HG02884 (cell line): ENCODE results near the gene NHERF2.

Experiments
- ATAC-seq: cut with Tn5 transposase; IDR thresholded peaks from one replicate; pipeline ENCODE4 v1.9.1; 2021; ENCODE audit warnings: mild to moderate bottlenecking, moderate library complexity; ENCODE audit not compliant: unreplicated experiment

The NHERF2 gene

GRCh38 chr16:2078691-2079090 lies 52.0 kb downstream of the NHERF2 start:
- no peak for ATAC-seq

- ATAC-seq = no peak
Observed at GRCh38 chr16:2079311-2079800, 52.7 kb downstream of the NHERF2 start.

DNA sequence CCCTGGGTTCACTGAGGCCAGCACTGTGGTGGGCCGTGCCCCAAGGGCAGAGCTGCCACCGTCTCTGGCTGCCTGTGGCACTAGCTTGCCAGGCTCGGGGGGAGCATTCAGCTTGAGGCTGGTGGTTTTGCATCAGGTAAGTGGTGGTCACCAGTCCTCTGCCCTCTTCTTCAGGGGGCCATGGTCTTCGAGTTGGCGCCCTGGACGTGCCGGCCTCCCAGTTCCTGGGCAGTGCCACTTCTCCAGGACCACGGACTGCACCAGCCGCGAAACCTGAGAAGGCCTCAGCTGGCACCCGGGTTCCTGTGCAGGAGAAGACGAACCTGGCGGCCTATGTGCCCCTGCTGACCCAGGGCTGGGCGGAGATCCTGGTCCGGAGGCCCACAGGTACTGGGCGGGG lies 53.3 kb downstream of the NHERF2 start:
- ATAC-seq = no peak

DNA sequence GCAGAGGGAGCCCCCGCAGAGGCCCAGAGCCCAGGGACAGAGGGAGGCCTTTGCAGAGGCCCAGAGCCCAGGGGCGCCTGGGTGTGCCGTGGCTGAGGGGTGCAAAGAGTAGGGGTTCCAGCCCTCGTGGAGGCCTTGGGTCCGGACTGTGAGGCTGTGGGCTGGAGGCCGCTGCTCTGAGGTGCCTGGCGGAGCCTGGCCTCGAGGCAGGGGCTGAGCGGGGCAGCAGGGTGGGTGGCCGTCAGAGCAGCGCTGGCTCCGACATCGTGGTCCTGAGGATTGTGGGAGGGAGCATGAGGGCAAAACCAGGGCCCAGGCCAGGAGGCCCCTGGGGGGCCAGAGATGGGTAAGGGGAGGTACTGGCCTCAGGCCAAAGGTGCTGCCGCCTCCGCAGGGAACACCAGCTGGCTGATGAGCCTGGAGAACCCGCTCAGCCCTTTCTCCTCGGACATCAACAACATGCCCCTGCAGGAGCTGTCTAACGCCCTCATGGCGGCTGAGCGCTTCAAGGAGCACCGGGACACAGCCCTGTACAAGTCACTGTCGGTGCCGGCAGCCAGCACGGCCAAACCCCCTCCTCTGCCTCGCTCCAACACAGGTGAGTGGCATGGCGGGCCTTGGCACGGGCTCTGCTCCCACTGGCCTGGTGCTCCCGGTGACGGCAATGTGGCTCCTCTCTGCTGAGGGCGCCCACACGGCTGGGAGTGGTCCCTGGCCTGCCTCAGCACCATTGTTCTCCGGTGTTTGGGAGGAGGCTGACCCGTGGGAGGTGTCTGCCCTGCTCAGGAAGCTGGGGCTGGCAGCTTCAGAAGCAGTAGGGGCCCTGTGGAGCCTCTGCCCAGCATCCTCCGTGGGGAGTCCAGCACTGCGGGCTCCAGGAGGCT lies 54.7 kb downstream of the NHERF2 start:
- ATAC-seq = no peak

DNA sequence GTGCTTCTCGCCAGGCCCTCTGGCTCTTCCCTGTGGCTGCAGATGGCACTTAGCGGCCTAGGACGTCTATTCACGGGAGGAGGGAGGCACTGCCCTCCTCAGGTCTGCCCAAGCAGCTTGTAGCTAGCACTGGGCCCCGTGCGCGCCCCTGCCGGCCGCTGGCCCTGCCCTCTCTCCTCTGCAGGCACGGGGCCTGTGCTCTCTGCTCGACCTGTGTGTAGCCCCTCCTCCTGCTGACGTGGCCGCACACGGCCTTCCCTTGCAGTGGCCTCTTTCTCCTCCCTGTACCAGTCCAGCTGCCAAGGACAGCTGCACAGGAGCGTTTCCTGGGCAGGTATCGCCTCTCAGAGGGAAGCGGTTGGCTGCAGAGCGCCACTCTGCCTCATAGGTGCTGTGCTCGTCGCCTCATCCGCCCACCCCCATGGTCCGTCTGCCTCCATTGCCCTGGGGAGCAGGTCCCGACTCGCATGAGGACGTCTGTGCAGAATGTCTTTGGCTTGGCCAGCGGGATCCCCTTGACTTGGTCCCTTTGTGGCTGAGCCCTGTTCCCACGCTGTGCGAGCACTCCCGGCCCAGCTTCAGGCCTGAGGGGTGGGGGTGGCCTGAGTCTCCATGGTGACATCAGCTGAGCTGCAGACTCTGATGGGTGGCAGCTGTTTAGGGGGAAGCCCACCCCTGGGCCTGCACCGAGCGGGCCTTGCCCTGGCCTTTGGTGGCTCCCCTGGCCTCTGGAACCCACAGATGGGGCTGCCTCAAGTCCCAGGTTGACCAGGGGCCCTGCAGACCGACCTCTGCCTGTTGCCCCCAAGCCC lies 55.7 kb downstream of the NHERF2 start:
- ATAC-seq = no peak

GRCh38 chr16:2082983-2083364 lies 56.3 kb downstream of the NHERF2 start:
- ATAC-seq = no peak

DNA sequence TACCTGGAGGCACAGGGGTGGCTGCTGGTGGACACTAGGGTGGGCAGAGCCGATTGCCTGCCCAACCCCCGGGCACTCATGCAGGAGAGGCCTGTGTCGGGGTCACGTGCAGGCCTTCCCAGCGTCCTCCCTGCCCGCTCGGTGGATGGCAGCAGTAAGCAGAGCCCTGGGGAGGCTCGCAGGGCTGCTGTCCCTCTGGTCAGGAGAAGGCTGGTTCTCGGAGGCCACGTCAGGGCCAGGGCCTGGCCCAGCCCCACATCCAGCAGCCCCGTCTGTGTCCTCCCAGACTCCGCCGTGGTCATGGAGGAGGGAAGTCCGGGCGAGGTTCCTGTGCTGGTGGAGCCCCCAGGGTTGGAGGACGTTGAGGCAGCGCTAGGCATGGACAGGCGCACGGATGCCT lies 56.7 kb downstream of the NHERF2 start:
- no peak for ATAC-seq

GRCh38 chr16:2083876-2084780 lies 57.4 kb downstream of the NHERF2 start:
- ATAC-seq = no peak

GRCh38 chr16:2084895-2085625 lies 58.4 kb downstream of the NHERF2 start:
- ATAC-seq = no peak

DNA sequence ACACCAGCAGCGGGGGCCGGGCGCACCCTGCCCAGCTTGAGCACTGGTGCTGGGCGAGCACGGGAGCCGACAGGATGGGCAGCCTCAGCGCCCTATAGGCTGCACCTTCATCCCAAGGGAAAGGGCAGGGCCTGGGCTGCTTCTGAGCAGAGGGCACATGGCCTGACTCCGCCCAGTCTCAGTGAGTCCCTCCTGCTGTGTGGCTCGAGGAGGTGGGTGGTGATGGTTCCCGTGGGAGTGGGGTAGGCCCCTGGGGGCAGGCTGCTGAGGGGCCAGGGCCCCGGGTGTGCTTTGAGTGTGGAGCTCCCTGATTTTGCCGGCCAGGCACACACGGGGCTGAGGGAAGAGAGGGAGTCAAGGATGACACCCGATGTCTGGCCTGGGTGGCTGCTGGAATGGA lies 59.0 kb downstream of the NHERF2 start:
- ATAC-seq = no peak

- ATAC-seq = no peak
Observed at GRCh38 chr16:2086106-2086742, 59.5 kb downstream of the NHERF2 start.

- no peak for ATAC-seq
Observed at GRCh38 chr16:2086812-2087747, 60.4 kb downstream of the NHERF2 start.

- no peak for ATAC-seq
Observed at GRCh38 chr16:2087748-2088631, 61.3 kb downstream of the NHERF2 start.
